Measurements from ENCODE around the gene CMTM1. TPM values are rescaled to one million over a fixed set of nuclear protein-coding genes. Genes with fewer than 3 reads are reported as not detected.

CMTM1 gene
- polyA plus RNA-seq, 1 donor (not counting 4 experiments of a cell fraction or from before 2014, with no cell fraction given), result 0.24 TPM

DNA sequence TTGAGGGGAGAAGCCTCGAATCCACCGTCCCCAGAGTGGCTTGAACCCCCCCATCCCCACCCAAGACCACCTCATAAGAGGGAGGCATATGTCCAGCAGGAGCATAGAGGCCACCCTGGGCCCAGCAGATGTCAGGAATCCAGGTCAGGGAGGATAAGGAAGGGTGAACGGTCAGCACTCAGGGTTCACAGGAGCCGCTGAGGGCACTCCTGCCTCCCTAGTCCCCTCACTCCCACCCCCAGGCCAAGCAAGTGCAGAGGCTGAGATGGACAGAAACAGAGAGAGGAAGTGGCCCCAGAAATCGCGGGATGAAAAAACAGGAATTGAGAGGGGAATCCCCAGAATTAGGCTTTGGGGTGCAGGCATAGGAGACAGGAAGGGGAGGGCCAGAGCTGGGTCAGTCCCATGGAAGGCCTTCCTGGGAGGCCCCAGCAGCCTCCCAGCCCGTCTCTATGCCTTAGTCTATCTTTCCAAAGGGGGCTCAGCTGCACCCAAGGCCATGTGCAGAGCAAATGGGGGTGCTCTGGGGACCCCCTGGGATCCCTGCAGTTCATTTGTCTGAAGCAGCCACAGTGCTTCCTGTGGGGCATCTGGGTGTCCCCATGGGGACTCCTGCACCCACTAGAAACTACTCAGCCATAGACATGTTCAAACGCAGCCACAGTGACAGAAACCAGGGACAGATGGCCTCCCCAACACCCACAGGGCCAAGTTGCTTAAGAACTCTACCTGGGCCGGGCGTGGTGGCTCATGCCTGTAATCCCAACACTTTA, 39.9 kb downstream of the CMTM1 start:
- no peak for FAIRE-seq
- H3K4me1 ChIP-seq (ENCODE audit: control insufficient read depth, extremely low read depth, insufficient read depth, low read length), result peaks cover 23% of the 10 kb centered on the region
- H3K4me2 ChIP-seq (ENCODE audit: control insufficient read depth, extremely low read depth, insufficient read depth, low read depth, low read length), result peak overlapping the region; percentile 60
- dilution Hi-C loops (cut with MboI; ENCODE audit: extremely low pct_ligation_motif_present, low sequenced_read_pairs), result no loop called here
- H4K20me1 ChIP-seq (ENCODE audit: control insufficient read depth, extremely low read depth, insufficient read depth, low read length), result no peaks in the 10 kb centered on the region
- TF ChIP-seq, protein P1, sequence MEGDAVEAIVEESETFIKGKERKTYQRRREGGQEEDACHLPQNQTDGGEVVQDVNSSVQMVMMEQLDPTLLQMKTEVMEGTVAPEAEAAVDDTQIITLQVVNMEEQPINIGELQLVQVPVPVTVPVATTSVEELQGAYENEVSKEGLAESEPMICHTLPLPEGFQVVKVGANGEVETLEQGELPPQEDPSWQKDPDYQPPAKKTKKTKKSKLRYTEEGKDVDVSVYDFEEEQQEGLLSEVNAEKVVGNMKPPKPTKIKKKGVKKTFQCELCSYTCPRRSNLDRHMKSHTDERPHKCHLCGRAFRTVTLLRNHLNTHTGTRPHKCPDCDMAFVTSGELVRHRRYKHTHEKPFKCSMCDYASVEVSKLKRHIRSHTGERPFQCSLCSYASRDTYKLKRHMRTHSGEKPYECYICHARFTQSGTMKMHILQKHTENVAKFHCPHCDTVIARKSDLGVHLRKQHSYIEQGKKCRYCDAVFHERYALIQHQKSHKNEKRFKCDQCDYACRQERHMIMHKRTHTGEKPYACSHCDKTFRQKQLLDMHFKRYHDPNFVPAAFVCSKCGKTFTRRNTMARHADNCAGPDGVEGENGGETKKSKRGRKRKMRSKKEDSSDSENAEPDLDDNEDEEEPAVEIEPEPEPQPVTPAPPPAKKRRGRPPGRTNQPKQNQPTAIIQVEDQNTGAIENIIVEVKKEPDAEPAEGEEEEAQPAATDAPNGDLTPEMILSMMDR (optimal IDR thresholded peaks at IDR 0.05 in 1 of 3, IDR thresholded peaks at IDR 0.05 in 1 of 3, conservative IDR thresholded peaks at IDR 0.05 in 1 of 3; ENCODE audit: extremely low read depth in 1 of 3, insufficient read depth in 2 of 3, low read length in 3 of 3), result no peak
- peaks cover 6% of the 10 kb centered on the region for H3K79me2 ChIP-seq (ENCODE audit: control insufficient read depth, insufficient read depth, low read length)
- H3K36me3 ChIP-seq (ENCODE audit: control insufficient read depth in 2 of 2, extremely low read depth in 1 of 2, insufficient read depth in 2 of 2, low read length in 2 of 2), result peaks cover 12 to 14% of the 10 kb centered on the region in 2 experiments
- peak overlapping the region; percentile 67 for H3K9ac ChIP-seq (ENCODE audit: control insufficient read depth, extremely low read depth, insufficient read depth, low read length)
- H3K27me3 ChIP-seq (ENCODE audit: control insufficient read depth, extremely low read depth, insufficient read depth, low read length), result no peaks in the 10 kb centered on the region
- H3K27ac ChIP-seq (ENCODE audit: control insufficient read depth, insufficient read depth, low read length), result no peak overlapping the region
- no peaks in the 10 kb centered on the region for H3K9me1 ChIP-seq (ENCODE audit: control insufficient read depth, extremely low read depth, insufficient read depth, low read length)
- H3K9me3 ChIP-seq (ENCODE audit: control insufficient read depth, low read depth, low read length), result peaks cover 2% of the 10 kb centered on the region
- DNase-seq (ENCODE audit: low read depth, low spot score), result no peak
- peak overlapping the region; percentile 68 to 79 (median 79) for H3K4me3 ChIP-seq (ENCODE audit: control insufficient read depth in 2 of 3, extremely low read depth in 1 of 3, insufficient read depth in 2 of 3, low read depth in 1 of 3, low read length in 3 of 3)
- no peak overlapping the region for H2AFZ ChIP-seq (ENCODE audit: control insufficient read depth, low read length)

DNA sequence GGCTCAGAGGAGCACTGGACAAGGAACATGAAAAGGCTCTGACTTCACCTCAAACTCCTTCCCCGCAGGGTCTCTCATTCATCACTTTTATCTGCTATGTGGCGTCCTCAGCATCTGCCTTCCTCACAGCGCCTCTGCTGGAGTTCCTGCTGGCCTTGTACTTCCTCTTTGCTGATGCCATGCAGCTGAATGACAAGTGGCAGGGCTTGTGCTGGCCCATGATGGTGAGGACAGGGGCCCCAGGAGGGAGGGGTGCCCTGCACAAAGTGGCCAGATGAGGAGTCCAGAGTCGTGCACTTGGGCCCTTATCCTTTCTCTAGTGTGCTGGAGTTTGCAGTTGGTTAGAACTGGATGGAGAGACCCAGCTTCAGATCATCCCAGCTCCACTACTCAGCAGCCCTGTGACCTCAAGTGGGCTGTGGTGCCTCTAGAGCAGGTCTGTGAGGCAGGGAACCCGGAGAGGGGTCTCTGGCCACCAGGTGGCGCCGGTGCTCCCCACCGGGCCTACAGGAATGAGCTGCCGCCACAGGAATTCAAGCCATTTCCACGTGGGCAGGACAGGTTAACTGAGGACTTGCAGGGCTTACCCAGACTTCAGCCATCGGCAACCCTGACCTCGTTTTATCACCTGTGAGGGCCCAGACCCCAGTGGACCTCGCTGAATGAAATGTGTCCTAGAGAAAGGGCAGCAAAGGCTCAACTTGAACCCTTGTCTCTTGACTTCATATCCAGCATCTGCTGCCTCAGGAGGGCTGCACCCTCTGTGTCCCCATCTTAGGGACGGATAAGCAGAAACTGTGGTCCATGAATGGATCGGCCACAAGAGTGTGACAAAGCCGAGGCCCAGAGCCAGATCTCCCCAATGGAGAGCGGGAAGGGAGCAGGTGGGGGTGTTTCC, 42.3 kb downstream of the CMTM1 start:
- peak; percentile 58 for DNase-seq (ENCODE audit: low read depth, low spot score)
- Histone ChIP-seq H3K4me3 (ENCODE audit: control insufficient read depth in 2 of 3, extremely low read depth in 1 of 3, insufficient read depth in 2 of 3, low read depth in 1 of 3, low read length in 3 of 3) (no peak overlapping the region), H3K9ac (ENCODE audit: control insufficient read depth, extremely low read depth, insufficient read depth, low read length) (peak overlapping the region; percentile 18), H3K4me2 (ENCODE audit: control insufficient read depth, extremely low read depth, insufficient read depth, low read depth, low read length) (peak overlapping the region; percentile 43), H3K79me2 (ENCODE audit: control insufficient read depth, insufficient read depth, low read length) (peaks cover 6% of the 10 kb centered on the region), H3K9me3 (ENCODE audit: control insufficient read depth, low read depth, low read length) (no peaks in the 10 kb centered on the region), H2AFZ (ENCODE audit: control insufficient read depth, low read length) (no peak overlapping the region), H3K9me1 (ENCODE audit: control insufficient read depth, extremely low read depth, insufficient read depth, low read length) (no peaks in the 10 kb centered on the region), H3K36me3 (ENCODE audit: control insufficient read depth in 2 of 2, extremely low read depth in 1 of 2, insufficient read depth in 2 of 2, low read length in 2 of 2) (peaks cover 22 to 25% of the 10 kb centered on the region in 2 experiments), H3K27me3 (ENCODE audit: control insufficient read depth, extremely low read depth, insufficient read depth, low read length) (no peaks in the 10 kb centered on the region), H4K20me1 (ENCODE audit: control insufficient read depth, extremely low read depth, insufficient read depth, low read length) (no peaks in the 10 kb centered on the region), H3K4me1 (ENCODE audit: control insufficient read depth, extremely low read depth, insufficient read depth, low read length) (peaks cover 23% of the 10 kb centered on the region), H3K27ac (ENCODE audit: control insufficient read depth, insufficient read depth, low read length) (no peak overlapping the region)
- dilution Hi-C loops (cut with MboI; ENCODE audit: extremely low pct_ligation_motif_present, low sequenced_read_pairs), result no loop called here
- peak; percentile 89 for FAIRE-seq
- TF ChIP-seq, protein P1 (optimal IDR thresholded peaks at IDR 0.05 in 1 of 3, IDR thresholded peaks at IDR 0.05 in 1 of 3, conservative IDR thresholded peaks at IDR 0.05 in 1 of 3; ENCODE audit: extremely low read depth in 1 of 3, insufficient read depth in 2 of 3, low read length in 3 of 3), result peak; percentile 90 to 95 (median 91)
- no peak for TF ChIP-seq EZH2 (IDR thresholded peaks at IDR 0.05; ENCODE audit: low read length)
